IMR-90 (cell line): ENCODE measurements around the gene LINGO1. TPM values are rescaled to one million over a fixed set of nuclear protein-coding genes. Genes with fewer than 3 reads are reported as not detected.

Source experiments
- ATAC-seq: fragments of 200-7000 bp; cut with Tn5 transposase; 2 replicates; pipeline ENCODE4 v1.9.1; 2020; ENCODE audit warnings: low read depth, mild to moderate bottlenecking, moderate library complexity
- BruUV-seq: library from RNA; stranded (reverse); fragments of 400-500 nt; replicated peaks from 2 replicates; lab custom pipeline; 2021; lab: Mats Ljungman, UMichigan
- CTCF ChIA-PET: fragments of 300-600 bp; formaldehyde crosslinking; extraction: SDS; loops from one replicate; lab custom pipeline; 2021; ENCODE audit warnings: antibody characterized with exemption; lab: Yijun Ruan, JAX
- POLR2A ChIA-PET: fragments of 300-600 bp; sonication (Branson Sonifier 250); formaldehyde crosslinking; loops from one replicate; lab custom pipeline; 2022; ENCODE audit warnings: antibody characterized with exemption; ENCODE audit not compliant: unreplicated experiment; lab: Charles Lee
- DNase-seq: peaks from one replicate; pipeline ENCODE4 v3.0.0; 2013
- H2AFZ ChIP-seq: replicated peaks from 2 replicates; pipeline ENCODE3; 2013; ENCODE audit warnings: low read length, mild to moderate bottlenecking; ENCODE audit not compliant: poor library complexity
- H2AK5ac ChIP-seq: 2 replicates; pipeline ENCODE4 v1.6.1; 2013; ENCODE audit warnings: low read depth, low read length, inconsistent platforms
- H2AK9ac ChIP-seq: replicated peaks from 2 replicates; pipeline ENCODE3; 2013; ENCODE audit warnings: mild to moderate bottlenecking, low read depth, low read length, moderate library complexity; ENCODE audit not compliant: poor library complexity
- H2BK120ac ChIP-seq: 2 replicates; pipeline ENCODE4 v1.6.1; 2013; ENCODE audit warnings: low read depth, low read length, inconsistent platforms
- H2BK15ac ChIP-seq: 3 replicates; pipeline ENCODE4 v1.6.1; 2013; ENCODE audit warnings: low read depth, low read length, inconsistent platforms
- H2BK20ac ChIP-seq: 2 replicates; pipeline ENCODE4 v1.6.1; 2013; ENCODE audit warnings: low read depth, mild to moderate bottlenecking, inconsistent platforms, low read length, moderate library complexity
- H2BK5ac ChIP-seq: 2 replicates; pipeline ENCODE4 v1.6.1; 2013; ENCODE audit warnings: mild to moderate bottlenecking, low read depth, low read length, inconsistent platforms; ENCODE audit not compliant: poor library complexity, severe bottlenecking
- H3K14ac ChIP-seq: replicated peaks from 2 replicates; pipeline ENCODE4 v1.6.1; 2013; ENCODE audit warnings: low read depth, low read length, inconsistent platforms
- H3K18ac ChIP-seq: 2 replicates; pipeline ENCODE4 v1.6.1; 2013; ENCODE audit warnings: low read depth, low read length, control low read depth
- H3K23ac ChIP-seq: 2 replicates; pipeline ENCODE4 v1.6.1; 2013; ENCODE audit warnings: low read depth, low read length, inconsistent platforms
- H3K27ac ChIP-seq: 2 replicates; pipeline ENCODE4 v1.5.1; 2013; ENCODE audit warnings: mild to moderate bottlenecking, control low read depth, low read length; ENCODE audit not compliant: insufficient read depth
- H3K27me3 ChIP-seq: 2 replicates; pipeline ENCODE4 v1.6.1; 2013; ENCODE audit warnings: low read length; ENCODE audit not compliant: control insufficient read depth, insufficient read depth
- H3K36me3 ChIP-seq: 2 replicates; pipeline ENCODE4 v1.6.1; 2013; ENCODE audit warnings: low read length, mixed read lengths; ENCODE audit not compliant: control insufficient read depth, insufficient read depth
- H3K4ac ChIP-seq: 2 replicates; pipeline ENCODE4 v1.6.1; 2013; ENCODE audit warnings: low read depth, low read length, inconsistent platforms
- H3K4me1 ChIP-seq: 2 replicates; pipeline ENCODE4 v1.6.1; 2013; ENCODE audit warnings: low read length, mixed read lengths; ENCODE audit not compliant: control insufficient read depth, insufficient read depth
- H3K4me2 ChIP-seq: 2 replicates; pipeline ENCODE4 v1.6.1; 2013; ENCODE audit warnings: low read depth, mild to moderate bottlenecking, control low read depth, low read length, moderate library complexity
- H3K4me3 ChIP-seq: 2 replicates; pipeline ENCODE4 v1.5.1; 2013; ENCODE audit warnings: low read depth, mild to moderate bottlenecking, control low read depth, low read length, moderate library complexity; ENCODE audit not compliant: insufficient read depth
- H3K56ac ChIP-seq: 2 replicates; pipeline ENCODE4 v1.6.1; 2013; ENCODE audit warnings: low read length, inconsistent platforms; ENCODE audit not compliant: insufficient read depth; ENCODE audit errors: extremely low read depth
- H3K79me1 ChIP-seq, 2 experiments: 2 replicates each; pipeline ENCODE4 v1.6.1; 2013; ENCODE audit warnings: low read length in 2 of 2, inconsistent platforms in 1 of 2, low read depth in 1 of 2
- H3K9ac ChIP-seq: 2 replicates; pipeline ENCODE4 v1.6.1; 2013; ENCODE audit warnings: low read depth, low read length, control low read depth
- H3K9me1 ChIP-seq: 2 replicates; pipeline ENCODE4 v1.6.1; 2013; ENCODE audit warnings: low read length, inconsistent platforms; ENCODE audit not compliant: insufficient read depth
- H3K9me3 ChIP-seq: 2 replicates; pipeline ENCODE4 v1.6.1; 2013; ENCODE audit warnings: low read length; ENCODE audit not compliant: control insufficient read depth, insufficient read depth
- H4K20me1 ChIP-seq: 2 replicates; pipeline ENCODE4 v1.6.1; 2013; ENCODE audit warnings: low read length, inconsistent platforms; ENCODE audit not compliant: insufficient read depth
- H4K5ac ChIP-seq: 2 replicates; pipeline ENCODE4 v1.6.1; 2013; ENCODE audit warnings: mild to moderate bottlenecking, low read depth, low read length, control low read depth
- H4K8ac ChIP-seq, 2 experiments: 2 replicates each; pipeline ENCODE4 v1.6.1; 2013; ENCODE audit warnings: low read depth in 2 of 2, low read length in 2 of 2, control low read depth in 1 of 2, inconsistent platforms in 1 of 2
- H4K91ac ChIP-seq: 2 replicates; pipeline ENCODE4 v1.6.1; 2013; ENCODE audit warnings: low read depth, low read length, inconsistent platforms; ENCODE audit not compliant: insufficient read depth
- BHLHE40 ChIP-seq: fragments of 150-350 bp; IDR thresholded peaks from 2 replicates; pipeline ENCODE4 v1.6.1; 2016; ENCODE audit warnings: mild to moderate bottlenecking, low read depth, low read length
- CEBPB ChIP-seq: IDR thresholded peaks from 2 replicates; pipeline ENCODE4 v1.6.1; 2012; ENCODE audit warnings: low read depth, low read length, improper control_type of control experiment
- CHD1 ChIP-seq: IDR thresholded peaks from 2 replicates; pipeline ENCODE4 v1.6.1; 2012; ENCODE audit warnings: low read depth, low read length, improper control_type of control experiment
- CTCF ChIP-seq: conservative IDR thresholded peaks from 2 replicates; pipeline ENCODE4 v1.5.1; 2012; ENCODE audit warnings: mild to moderate bottlenecking, low read depth, low read length, improper control_type of control experiment
- ELK1 ChIP-seq: fragments of 150-350 bp; IDR thresholded peaks from 2 replicates; pipeline ENCODE4 v1.6.1; 2016; ENCODE audit warnings: low read depth, mild to moderate bottlenecking, low read length, moderate library complexity, borderline replicate concordance
- FOS ChIP-seq: fragments of 150-350 bp; IDR thresholded peaks from 2 replicates; pipeline ENCODE4 v1.6.1; 2016; ENCODE audit warnings: low read depth, low read length
- MAFK ChIP-seq: IDR thresholded peaks from 2 replicates; pipeline ENCODE4 v1.6.1; 2012; ENCODE audit warnings: low read depth, low read length, improper control_type of control experiment
- MAZ ChIP-seq: IDR thresholded peaks from 2 replicates; pipeline ENCODE4 v1.6.1; 2012; ENCODE audit warnings: low read depth, mild to moderate bottlenecking, low read length, improper control_type of control experiment, moderate library complexity, borderline replicate concordance
- MXI1 ChIP-seq: IDR thresholded peaks from 2 replicates; pipeline ENCODE4 v1.6.1; 2012; ENCODE audit warnings: low read depth, mild to moderate bottlenecking, low read length, moderate library complexity, borderline replicate concordance
- NFE2L2 ChIP-seq: fragments of 150-350 bp; IDR thresholded peaks from 2 replicates; pipeline ENCODE4 v1.6.1; 2016; ENCODE audit warnings: low read depth, mild to moderate bottlenecking, low read length
- POLR2A ChIP-seq: IDR thresholded peaks from 2 replicates; pipeline ENCODE4 v1.6.1; 2012; ENCODE audit warnings: mild to moderate bottlenecking, low read depth, low read length
- RAD21 ChIP-seq: IDR thresholded peaks from 2 replicates; pipeline ENCODE4 v1.6.1; 2012; ENCODE audit warnings: low read length, improper control_type of control experiment
- RCOR1 ChIP-seq: IDR thresholded peaks from 2 replicates; pipeline ENCODE4 v1.6.1; 2012; ENCODE audit warnings: mild to moderate bottlenecking, low read length, improper control_type of control experiment; ENCODE audit not compliant: insufficient replicate concordance
- RFX5 ChIP-seq: IDR thresholded peaks from 2 replicates; pipeline ENCODE4 v1.8.0; 2012; ENCODE audit warnings: low read depth, mild to moderate bottlenecking, low read length, moderate library complexity
- SMC3 ChIP-seq: fragments of 150-350 bp; IDR thresholded peaks from 2 replicates; pipeline ENCODE4 v1.6.1; 2016; ENCODE audit warnings: low read depth, mild to moderate bottlenecking, antibody characterized with exemption, low read length, moderate library complexity
- USF2 ChIP-seq: fragments of 150-350 bp; IDR thresholded peaks from 2 replicates; pipeline ENCODE4 v1.6.1; 2017; ENCODE audit warnings: mild to moderate bottlenecking, antibody characterized with exemption, low read length, low read depth
- WGBS, 2 experiments: methylation state at CpG; one replicate each; pipeline versions ENCODE4 v1.1.5 to v1.1.7; 2013; ENCODE audit warnings: missing lambda C conversion rate in 2 of 2; ENCODE audit not compliant: insufficient read length in 1 of 2; ENCODE audit errors: extremely low coverage in 2 of 2; 5-methylcytosine and 5-hydroxymethylcytosine counted together
- dilution Hi-C: fragments of 300-500 bp; cut with HindIII; formaldehyde crosslinking; loops from one replicate; pipeline ENCODE4 v1.14.3; 2018; ENCODE audit warnings: low sequenced_read_pairs; ENCODE audit not compliant: unreplicated experiment
- in situ Hi-C: fragments of 300-500 bp; cut with MboI; formaldehyde crosslinking; loops from 3 replicates; pipeline ENCODE4 v1.14.3; 2019; ENCODE audit warnings: low sequenced_read_pairs, inconsistent platforms, mixed read lengths
- intact Hi-C: fragments of 100-400 bp; cut with micrococcal nuclease; formaldehyde crosslinking; loops from 2 replicates; pipeline ENCODE4 v1.10.0; 2022
- polyA plus RNA-seq, 3 experiments: library from polyadenylated mRNA; depleted of rRNA; stranded (reverse); fragments of >200 nt; gene quantifications; 2 replicates each; pipeline ENCODE4 v1.2.3, GENCODE V29; 2012; ENCODE audit warnings: low replicate concordance in 1 of 3
- total RNA-seq: library from RNA; depleted of rRNA; stranded (reverse); fragments of >200 nt; gene quantifications from 2 replicates; pipeline ENCODE4 v1.2.3, GENCODE V29; 2012

The LINGO1 gene
- total and polyA plus RNA-seq, 2 of the 4 experiments (the other 2 are of a cell fraction) = 0.05 TPM; not detected in 1

DNA sequence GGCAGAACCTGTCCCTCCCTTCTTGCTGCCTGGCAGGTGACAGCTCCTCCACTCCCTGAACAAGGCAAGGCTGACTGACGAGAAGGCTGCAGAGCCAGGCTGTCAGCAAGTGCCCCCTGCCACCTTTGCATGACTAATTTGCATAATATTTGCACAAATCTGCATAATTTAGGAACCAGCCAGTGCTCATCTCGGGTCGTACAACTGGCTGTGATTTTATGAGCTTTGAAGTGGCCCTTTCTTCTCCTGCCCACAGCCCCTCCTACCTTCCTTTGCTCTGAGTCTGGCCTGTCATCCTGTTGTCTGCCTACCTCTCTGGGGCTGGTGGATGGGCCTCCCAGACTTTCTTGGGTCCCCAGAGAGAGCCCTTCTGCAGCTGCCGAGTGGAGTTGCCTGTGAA, 58.9 kb downstream of the LINGO1 start:
- POLR2A ChIA-PET = no interaction called here
- H3K79me1 ChIP-seq = no peaks in the 10 kb centered on the region
- no peak overlapping the region for H3K23ac ChIP-seq
- intact Hi-C loops (no loop called here), in situ Hi-C loops (no loop called here), dilution Hi-C loops (no loop called here)
- DNase-seq = no peak
- no peak overlapping the region for H3K4ac ChIP-seq
- H3K27ac ChIP-seq = no peak overlapping the region
- H4K5ac ChIP-seq = no peak overlapping the region
- H3K14ac ChIP-seq = no peak overlapping the region
- CTCF ChIA-PET = no interaction called here
- H2AK5ac ChIP-seq = no peak overlapping the region
- H3K18ac ChIP-seq = no peak overlapping the region
- H4K91ac ChIP-seq = no peak overlapping the region
- no peak for ATAC-seq
- peaks cover 40% of the 10 kb centered on the region for H3K27me3 ChIP-seq
- H3K4me2 ChIP-seq = no peak overlapping the region
- no peak overlapping the region for H2BK20ac ChIP-seq
- peaks cover 6% of the 10 kb centered on the region; the same call in 1 of the 2 replicates for H3K4me1 ChIP-seq
- H2BK15ac ChIP-seq = no peak overlapping the region
- H2BK120ac ChIP-seq = no peak overlapping the region
- no peaks in the 10 kb centered on the region for H3K36me3 ChIP-seq
- no peak overlapping the region for H4K8ac ChIP-seq
- no peak overlapping the region for H2AK9ac ChIP-seq
- H3K9ac ChIP-seq = no peak overlapping the region
- no peak overlapping the region for H3K56ac ChIP-seq
- H4K20me1 ChIP-seq = no peaks in the 10 kb centered on the region
- no peak overlapping the region for H2AFZ ChIP-seq
- WGBS, 2 experiments = no CpG with 5 or more reads among the region's 4 CpGs
- BruUV-seq = no TSS peak
- H3K9me3 ChIP-seq = no peaks in the 10 kb centered on the region
- no peaks in the 10 kb centered on the region for H3K9me1 ChIP-seq
- TF ChIP-seq MAFK (no peak), CEBPB (no peak), SMC3 (no peak), RAD21 (no peak), FOS (no peak), POLR2A (no peak), ELK1 (no peak), BHLHE40 (no peak), CHD1 (no peak), RCOR1 (no peak), USF2 (no peak), CTCF (no peak), MAZ (no peak), NFE2L2 (no peak), RFX5 (no peak), MXI1 (no peak)
- no peak overlapping the region for H2BK5ac ChIP-seq
- no peak overlapping the region for H3K4me3 ChIP-seq
